Measurements from ENCODE around the gene MBTPS1. TPM values are rescaled to one million over a fixed set of nuclear protein-coding genes. Genes with fewer than 3 reads are reported as not detected.

The MBTPS1 gene
- total RNA-seq, 4 donors from 2014 or later: 98.4 to 149 (median 121) TPM

GRCh38 chr16:84087466-84088151, 29.1 kb downstream of the MBTPS1 start:
- Histone ChIP-seq H3K4me3 (no peak overlapping the region), H3K36me3 (peaks cover 7 to 90% (median 33%) of the 10 kb centered on the region in 3 donors)
- WGBS, 2 donors: 78 to 80% methylated on average over 11 of the region's 11 CpGs

GRCh38 chr16:84087001-84087400, 29.7 kb downstream of the MBTPS1 start:
- Histone ChIP-seq H3K9me3 (no peaks in the 10 kb centered on the region), H3K27me3 (no peaks in the 10 kb centered on the region), H3K4me3 (no peak overlapping the region), H3K27ac (no peak overlapping the region), H3K36me3 (peaks cover 7 to 88% (median 31%) of the 10 kb centered on the region in 3 donors), H3K4me1 (peaks cover 0 to 18% (median 3%) of the 10 kb centered on the region in 4 donors)
- WGBS, 2 donors: 85 to 88% methylated on average over 12 of the region's 12 CpGs
- DNase-seq (ENCODE audit: low spot score in 2 of 2): no peak
- TF ChIP-seq EP300 (IDR thresholded peaks at IDR 0.05) (no peak), POLR2A (IDR thresholded peaks at IDR 0.05) (no peak), CTCF (IDR thresholded peaks at IDR 0.05) (no peak)

More at GRCh38 chr16:84087466-84088151, 29.1 kb downstream of the MBTPS1 start:
- TF ChIP-seq POLR2A (IDR thresholded peaks at IDR 0.05): no peak
- TF ChIP-seq EP300 (IDR thresholded peaks at IDR 0.05): no peak
- no peak for TF ChIP-seq CTCF (IDR thresholded peaks at IDR 0.05)
- Histone ChIP-seq H3K27me3 (no peaks in the 10 kb centered on the region), H3K4me1 (peaks cover 0 to 12% (median 3%) of the 10 kb centered on the region in 4 donors), H3K27ac (no peak overlapping the region), H3K9me3 (no peaks in the 10 kb centered on the region)
- no peak for DNase-seq (ENCODE audit: low spot score in 2 of 2)

GRCh38 chr16:84086341-84086740, 30.4 kb downstream of the MBTPS1 start:
- Histone ChIP-seq H3K4me1 (peaks cover 0 to 24% (median 3%) of the 10 kb centered on the region in 4 donors), H3K4me3 (no peak overlapping the region), H3K36me3 (peaks cover 7 to 88% (median 26%) of the 10 kb centered on the region in 3 donors), H3K27me3 (no peaks in the 10 kb centered on the region), H3K9me3 (no peaks in the 10 kb centered on the region), H3K27ac (no peak overlapping the region)
- no peak for TF ChIP-seq POLR2A (IDR thresholded peaks at IDR 0.05)
- no peak for TF ChIP-seq EP300 (IDR thresholded peaks at IDR 0.05)
- no peak for TF ChIP-seq CTCF (IDR thresholded peaks at IDR 0.05)
- 73 to 75% methylated on average over 11 of the region's 11 CpGs for WGBS, 2 donors
- no peak for DNase-seq (ENCODE audit: low spot score in 2 of 2)

GRCh38 chr16:84085773-84086172, 31.0 kb downstream of the MBTPS1 start:
- 60 to 66% methylated on average over 6 of the region's 6 CpGs for whole genome bisulfite sequencing, 2 donors
- no peaks in the 10 kb centered on the region for H3K27me3 ChIP-seq

More at GRCh38 chr16:84085773-84086172, 31.0 kb downstream of the MBTPS1 start:
- no peaks in the 10 kb centered on the region for H3K9me3 ChIP-seq
- H3K27ac ChIP-seq: no peak overlapping the region
- DNase-seq (ENCODE audit: low spot score in 2 of 2): no peak
- TF ChIP-seq POLR2A (IDR thresholded peaks at IDR 0.05) (no peak), EP300 (IDR thresholded peaks at IDR 0.05) (no peak), CTCF (IDR thresholded peaks at IDR 0.05) (no peak)
- H3K4me3 ChIP-seq: no peak overlapping the region
- peaks cover 5 to 88% (median 26%) of the 10 kb centered on the region in 3 donors for H3K36me3 ChIP-seq
- peaks cover 0 to 24% (median 3%) of the 10 kb centered on the region in 4 donors for H3K4me1 ChIP-seq
